ENCODE data around the gene CERCAM.
"Not testable (repeated sequence)": the region's sequence is repeated elsewhere in the genome, so short reads cannot be mapped to it uniquely, and the experiment has no call there.

DNA sequence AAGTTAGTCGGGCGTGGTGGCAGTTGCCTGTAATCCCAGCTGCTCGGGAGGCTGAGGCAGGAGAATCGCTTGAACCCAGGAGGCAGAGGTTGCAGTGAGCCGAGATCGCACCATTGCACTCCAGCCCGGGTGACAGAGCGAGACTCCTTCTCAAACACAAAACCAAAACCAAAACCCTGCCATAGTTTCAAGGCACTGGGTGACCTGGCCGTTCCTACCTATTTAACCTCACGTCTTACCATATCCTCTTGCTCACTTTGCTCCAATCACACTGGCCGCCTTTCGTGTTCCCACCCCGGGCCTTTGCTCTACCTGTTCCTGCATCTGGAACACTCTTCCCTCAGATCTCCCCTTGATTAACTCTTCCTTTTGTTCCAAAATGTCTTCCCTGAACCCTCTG lies 6.9 kb upstream of the CERCAM start:
- TF ChIP-seq, protein P1, sequence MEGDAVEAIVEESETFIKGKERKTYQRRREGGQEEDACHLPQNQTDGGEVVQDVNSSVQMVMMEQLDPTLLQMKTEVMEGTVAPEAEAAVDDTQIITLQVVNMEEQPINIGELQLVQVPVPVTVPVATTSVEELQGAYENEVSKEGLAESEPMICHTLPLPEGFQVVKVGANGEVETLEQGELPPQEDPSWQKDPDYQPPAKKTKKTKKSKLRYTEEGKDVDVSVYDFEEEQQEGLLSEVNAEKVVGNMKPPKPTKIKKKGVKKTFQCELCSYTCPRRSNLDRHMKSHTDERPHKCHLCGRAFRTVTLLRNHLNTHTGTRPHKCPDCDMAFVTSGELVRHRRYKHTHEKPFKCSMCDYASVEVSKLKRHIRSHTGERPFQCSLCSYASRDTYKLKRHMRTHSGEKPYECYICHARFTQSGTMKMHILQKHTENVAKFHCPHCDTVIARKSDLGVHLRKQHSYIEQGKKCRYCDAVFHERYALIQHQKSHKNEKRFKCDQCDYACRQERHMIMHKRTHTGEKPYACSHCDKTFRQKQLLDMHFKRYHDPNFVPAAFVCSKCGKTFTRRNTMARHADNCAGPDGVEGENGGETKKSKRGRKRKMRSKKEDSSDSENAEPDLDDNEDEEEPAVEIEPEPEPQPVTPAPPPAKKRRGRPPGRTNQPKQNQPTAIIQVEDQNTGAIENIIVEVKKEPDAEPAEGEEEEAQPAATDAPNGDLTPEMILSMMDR (IDR thresholded peaks at IDR 0.05): not testable (repeated sequence)
- not testable (repeated sequence) for TF ChIP-seq POLR2A (IDR thresholded peaks at IDR 0.05)

All from esophagus squamous epithelium (tissue), 4 donors.